HG02981 (cell line): ENCODE results near the gene NTRK1.

Experiments used
- ATAC-seq: cut with Tn5 transposase; IDR thresholded peaks from one replicate; pipeline ENCODE4 v1.9.1; 2021; ENCODE audit warnings: mild to moderate bottlenecking, moderate library complexity; ENCODE audit not compliant: unreplicated experiment

NTRK1 gene

DNA sequence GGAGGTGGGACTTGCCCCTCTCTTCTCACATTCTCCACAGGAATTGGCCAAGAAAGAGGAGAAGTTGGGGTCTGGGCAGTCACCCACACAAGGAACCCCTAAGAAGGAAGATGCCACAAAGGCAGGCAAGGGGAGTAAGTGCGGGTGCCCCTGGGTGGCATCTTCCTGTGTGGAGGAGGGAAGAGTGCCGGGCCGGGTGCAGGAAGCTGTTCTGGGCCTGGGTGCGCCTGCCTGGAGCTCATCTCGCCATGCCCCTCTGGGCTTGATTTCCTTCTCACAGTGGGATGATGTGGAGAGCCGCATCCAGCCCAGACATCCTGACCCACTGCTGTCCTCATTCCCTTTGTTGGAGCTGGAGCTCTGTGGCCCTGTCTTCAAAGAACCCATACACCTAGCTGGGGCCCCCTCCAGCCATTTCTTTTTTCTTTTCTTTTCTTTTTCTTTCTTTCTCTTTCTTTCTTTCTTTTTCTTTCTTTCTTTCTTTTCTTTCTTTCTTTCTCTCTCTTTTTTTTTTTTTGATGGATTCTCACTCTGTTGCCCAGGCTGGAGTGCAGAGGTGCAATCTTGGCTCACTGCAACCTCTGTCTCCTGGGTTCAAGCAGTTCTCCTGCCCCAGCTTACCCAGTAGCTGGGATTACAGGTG, 69.1 kb downstream of the NTRK1 start:
- no peak for ATAC-seq

DNA sequence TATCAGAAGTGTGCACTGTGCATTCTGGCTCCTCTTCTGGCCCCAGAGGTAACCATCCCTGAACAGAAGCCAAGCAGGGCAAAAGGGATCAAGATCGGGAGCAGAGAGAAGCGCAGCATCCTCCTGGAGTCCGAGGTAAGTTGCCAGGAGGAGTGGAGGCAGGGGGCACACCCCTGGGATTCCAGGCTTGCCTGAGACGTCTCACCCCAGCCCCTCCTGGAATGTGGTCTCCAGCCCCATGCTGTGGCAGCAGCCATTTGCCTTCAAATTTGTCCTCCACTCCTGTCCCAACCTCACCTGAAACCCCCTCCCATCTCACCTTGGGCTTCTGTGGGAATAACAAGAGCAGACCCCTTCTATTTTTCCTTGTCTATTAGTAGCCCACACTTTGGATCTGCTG, 69.8 kb downstream of the NTRK1 start:
- no peak for ATAC-seq
